CD4-positive, alpha-beta T cell treated with Interleukin-21 for 1 hour (primary cell): ENCODE measurements around the gene BRWD1.

Experiments
- DNase-seq: peaks from one replicate; pipeline ENCODE4 v3.0.0-alpha.2; 2020

BRWD1 gene

GRCh38 chr21:39313571-39314142 lies at the start of gene BRWD1:
Gene BRWD1, minus strand, starts transcription at chr21:39313632. Its CDS starts 141 bp downstream, at chr21:39313491.
- DNase-seq = peak; percentile 85

DNA sequence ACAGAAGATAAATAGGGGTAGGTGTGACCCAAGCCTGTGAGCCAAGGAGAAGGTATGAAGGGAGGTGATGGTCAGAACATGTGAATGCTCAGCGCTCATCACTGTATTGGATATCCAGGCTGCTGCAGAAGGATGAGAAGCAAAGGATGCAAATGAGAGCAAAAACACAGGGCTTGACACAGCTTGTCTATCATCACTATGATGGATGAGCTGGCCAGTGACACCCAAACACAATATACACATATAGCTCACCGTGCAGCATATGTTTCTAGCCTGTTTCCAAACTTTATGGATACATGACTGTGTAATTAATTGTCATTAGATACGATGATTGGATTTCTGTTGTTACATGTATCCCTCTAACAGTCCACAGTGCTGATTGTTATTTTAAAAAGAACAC lies 49.3 kb upstream of the BRWD1 start:
- DNase-seq = no peak

DNA sequence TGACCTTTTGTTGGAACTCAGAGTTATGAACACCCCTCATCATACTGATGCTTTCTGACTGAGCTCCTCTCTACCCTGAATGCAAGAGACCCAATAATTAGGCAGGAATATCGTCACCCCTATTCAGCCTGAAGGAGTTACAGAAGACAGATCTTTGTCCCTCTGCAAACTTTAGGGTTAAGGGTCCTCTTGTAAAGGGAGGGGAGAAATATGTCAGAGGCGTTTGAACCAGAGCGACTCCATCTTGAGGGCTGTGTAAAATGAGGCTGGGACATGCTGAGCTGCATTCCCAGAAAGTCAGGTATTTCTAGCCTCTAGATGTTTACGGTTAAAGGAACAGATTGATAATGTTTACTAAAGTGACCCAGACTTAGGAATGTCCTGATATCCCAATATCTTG lies 46.0 kb upstream of the BRWD1 start:
- no peak for DNase-seq

- DNase-seq = no peak
Measured at GRCh38 chr21:39353295-39353694, 39.9 kb upstream of the BRWD1 start.

DNA sequence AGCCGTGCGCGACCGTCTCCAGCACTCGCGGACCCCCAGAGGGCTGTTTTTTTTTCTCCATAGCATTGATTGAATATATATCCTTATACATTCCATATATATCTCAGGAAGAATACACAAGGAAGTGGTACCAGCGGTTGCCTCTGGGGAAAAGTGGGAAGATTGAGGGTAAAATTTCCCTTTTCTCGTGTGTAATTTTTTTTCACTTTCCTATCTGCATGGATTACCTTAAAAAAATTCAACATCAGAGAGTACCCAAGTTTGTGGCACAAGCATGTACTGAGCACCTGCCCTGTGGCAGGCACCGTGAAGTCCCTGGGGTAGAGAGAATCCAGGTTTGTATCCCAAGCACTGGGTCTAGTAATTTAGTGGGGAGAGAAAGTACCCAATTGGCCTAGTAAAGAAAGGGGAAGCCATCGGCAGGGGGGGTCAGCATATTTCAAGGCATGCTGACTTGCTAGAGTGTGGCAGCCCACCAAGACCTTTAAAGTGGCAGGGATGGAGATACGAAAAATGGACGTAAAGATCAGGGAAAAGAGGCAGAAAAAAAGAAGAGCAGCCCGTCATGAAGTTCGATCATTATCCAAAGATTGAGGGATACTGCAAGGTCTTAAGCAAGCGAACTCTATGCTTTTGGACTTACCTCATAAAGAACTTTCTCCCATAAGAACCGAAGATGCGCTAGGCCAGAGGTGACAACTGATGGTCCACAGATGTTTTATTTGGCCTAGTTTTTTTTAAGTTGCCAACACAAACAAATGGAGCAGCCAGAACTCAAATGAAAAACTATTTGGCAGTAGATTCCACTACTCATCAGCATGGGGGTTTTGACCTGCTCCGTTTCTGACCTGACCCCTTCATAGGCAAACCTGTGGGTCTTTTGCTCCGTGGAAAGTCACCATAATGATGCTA lies 36.9 kb upstream of the BRWD1 start:
- DNase-seq = no peak

- DNase-seq = peak; percentile 96
Measured at GRCh38 chr21:39349211-39350093, 36.0 kb upstream of the BRWD1 start.

DNA sequence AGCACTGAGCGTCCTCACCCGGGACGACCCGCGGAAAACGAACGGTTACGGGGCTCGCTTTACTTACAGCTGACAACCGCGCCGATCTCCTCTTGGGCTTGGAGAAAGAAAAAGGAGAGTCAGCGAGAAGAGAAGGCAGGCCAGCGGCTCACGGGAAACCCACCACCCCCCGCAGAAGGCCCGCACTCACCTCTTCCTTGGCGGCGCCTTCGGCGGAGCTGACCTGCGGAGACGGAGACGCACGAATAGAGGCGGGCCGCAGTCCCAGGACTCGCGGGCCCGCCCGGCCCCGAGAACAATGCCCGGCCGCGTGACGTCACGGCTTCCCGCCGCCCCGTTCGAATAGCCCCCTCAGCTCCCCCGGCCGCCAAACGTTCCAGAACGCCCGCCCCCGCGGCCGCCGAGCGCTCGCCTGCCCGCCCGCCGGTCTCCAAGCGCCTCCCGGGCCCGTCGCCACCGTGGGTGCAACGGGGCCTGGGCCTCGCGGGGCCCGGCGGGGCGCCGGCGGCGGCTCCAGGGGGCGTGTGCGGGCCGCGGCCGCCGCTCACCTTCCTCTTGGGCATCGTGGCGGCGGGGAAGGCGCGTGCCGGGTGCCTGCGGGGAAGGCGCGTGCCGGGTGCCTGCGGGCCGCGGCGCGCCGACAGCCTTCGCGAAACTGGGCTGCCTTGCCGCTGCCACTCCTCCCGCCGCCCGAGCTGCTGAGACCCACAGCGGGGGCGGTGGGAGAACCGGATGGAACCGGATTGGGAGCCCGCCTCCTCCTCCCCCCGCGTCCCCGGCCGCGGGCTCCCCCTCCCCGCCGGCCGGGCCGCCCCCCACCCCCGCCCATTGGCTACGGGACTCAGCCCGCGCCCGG lies 35.2 kb upstream of the BRWD1 start, which contains the start of gene HMGN1:
HMGN1 (minus strand) TSS at position 734 of the 856 bp plus-strand sequence; CDS start at position 563, 171 bp downstream.
- peak; percentile 89 for DNase-seq

GRCh38 chr21:39348040-39348354 lies 34.6 kb upstream of the BRWD1 start:
- no peak for DNase-seq

DNA sequence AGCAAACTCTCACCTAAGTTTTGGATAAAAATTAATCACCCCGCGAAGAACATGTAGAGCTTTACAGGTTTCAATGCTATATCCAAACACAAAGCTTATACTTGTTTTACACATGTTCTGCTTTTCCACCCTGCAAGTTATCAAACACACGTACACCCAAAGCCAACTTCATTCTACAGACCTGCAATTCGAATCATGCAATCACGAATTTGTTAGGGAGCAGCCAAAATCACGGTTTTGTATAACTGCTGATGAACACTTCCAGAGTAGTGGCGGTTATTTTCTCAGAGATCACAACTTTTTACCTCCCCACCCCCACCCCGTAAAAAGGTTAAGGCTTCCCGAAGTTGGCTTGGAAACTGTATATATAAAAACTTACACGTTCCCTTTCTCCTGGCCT lies 34.1 kb upstream of the BRWD1 start:
- no peak for DNase-seq

DNA sequence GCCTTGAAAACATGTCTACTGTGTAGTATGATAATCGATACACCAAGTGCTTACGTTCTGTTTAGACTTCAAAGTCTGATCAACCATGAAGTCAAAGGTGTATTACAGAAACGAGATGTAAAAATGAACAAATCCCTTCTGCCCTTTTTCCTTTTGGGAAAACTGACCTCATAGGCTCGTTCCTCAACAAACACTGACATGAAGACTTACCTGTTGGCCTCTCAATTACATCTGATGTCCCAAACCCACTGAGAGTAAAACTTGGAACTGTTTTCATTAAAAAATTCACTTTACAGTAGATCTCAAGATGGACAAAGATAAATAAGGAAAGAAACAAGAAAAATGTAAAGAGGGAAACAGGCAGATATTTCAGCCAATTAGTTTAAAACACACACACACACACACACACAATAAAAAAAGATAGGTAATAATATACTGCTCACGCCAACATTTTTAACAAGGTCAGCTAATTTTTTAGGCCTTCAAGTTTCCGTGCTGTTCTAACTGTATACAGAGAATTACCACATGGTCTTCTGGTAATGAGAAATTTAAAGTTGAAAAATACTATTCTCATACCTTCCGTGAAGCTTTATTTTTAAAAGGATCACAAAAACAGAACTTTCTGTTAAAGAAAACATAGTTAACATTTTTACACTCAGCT lies 33.4 kb upstream of the BRWD1 start:
- no peak for DNase-seq

- no peak for DNase-seq
Measured at GRCh38 chr21:39346206-39346605, 32.8 kb upstream of the BRWD1 start.

- DNase-seq = no peak
Measured at GRCh38 chr21:39345440-39345839, 32.0 kb upstream of the BRWD1 start.

GRCh38 chr21:39344848-39345247 lies 31.4 kb upstream of the BRWD1 start:
- no peak for DNase-seq

GRCh38 chr21:39341249-39341923 lies 28.0 kb upstream of the BRWD1 start:
- DNase-seq = no peak

GRCh38 chr21:39340687-39341086 lies 27.3 kb upstream of the BRWD1 start:
- DNase-seq = no peak

- DNase-seq = no peak
Measured at GRCh38 chr21:39339231-39339630, 25.8 kb upstream of the BRWD1 start.

DNA sequence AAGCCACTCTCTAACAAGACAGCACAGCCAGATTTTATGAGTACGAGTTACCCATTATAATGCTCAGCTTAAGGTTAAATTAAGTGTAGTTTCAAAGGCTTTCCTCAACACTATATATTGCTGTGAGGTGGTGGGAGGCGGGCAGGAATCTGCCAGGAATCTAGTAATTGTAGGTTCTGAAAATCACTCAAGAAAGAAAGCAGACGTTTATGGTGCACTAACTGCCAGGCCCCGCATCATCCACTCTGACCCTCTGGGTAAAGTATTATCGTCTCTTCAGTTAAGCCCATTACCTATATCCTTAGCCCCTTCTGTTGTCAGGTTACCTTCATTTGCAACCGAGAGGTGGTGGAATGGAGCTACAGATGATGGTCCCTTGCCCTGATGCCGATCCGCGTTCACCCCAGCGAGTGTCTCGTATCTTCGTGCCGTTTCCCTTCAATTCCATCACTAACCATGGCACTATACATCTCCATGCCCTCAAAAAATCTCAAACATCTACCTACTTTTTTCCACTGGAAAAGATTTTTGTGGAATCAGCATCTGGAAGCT lies 23.1 kb upstream of the BRWD1 start:
- DNase-seq = no peak

DNA sequence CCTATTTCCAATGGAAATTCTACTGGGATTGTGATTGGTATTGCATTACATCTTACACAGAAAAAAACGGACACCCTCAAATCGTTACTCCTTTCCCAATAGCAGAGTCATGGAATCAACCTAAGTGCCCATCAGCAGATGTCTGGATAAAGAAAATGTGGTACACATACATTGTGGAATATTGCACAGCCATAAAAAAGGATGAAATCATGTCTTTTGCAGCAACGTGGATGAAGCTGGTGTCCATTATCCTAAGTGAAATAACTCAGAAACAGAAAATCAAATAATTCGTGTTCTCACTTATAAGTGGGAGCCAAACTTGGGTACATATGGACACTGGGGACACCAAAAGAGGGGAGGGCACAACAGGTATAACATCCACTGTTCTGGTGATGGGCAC lies 21.2 kb upstream of the BRWD1 start:
- DNase-seq = no peak

DNA sequence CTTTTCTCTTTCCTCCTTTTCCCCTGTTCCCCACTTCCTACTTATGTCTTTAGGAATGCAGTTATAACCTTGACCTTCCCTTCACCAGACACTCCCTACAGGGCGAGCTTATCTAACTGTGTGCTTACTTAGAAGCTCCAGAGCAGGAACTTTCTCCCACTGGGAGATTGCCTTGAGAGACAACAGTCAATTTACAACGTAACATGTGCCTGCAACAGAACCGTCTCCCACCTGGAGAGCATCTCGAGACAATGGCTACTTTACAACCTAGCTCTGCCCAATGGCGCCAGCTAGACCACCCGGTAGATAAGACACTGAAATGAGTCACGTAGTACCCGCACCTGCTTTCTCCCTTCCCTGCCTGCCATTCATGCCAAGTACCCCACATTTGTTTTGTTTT lies 18.7 kb upstream of the BRWD1 start:
- no peak for DNase-seq

DNA sequence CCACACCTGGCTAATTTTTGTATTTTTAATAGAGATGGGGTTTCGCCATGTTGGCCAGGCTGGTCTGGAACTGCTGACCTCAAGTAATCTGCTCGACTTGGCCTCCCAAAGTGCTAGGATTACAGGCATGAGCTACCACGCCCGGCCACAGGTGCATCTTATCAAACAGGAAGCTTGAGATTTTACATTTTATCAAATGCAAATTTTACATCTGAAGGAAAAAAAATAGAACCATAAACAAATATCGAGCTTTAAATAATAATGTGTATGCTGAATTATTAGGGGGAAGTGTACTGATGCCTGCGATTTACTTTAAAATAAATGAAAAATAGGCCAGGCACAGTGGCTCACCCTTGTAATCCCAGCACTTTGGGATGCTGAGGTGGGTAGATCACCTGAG lies 16.6 kb upstream of the BRWD1 start:
- no peak for DNase-seq

DNA sequence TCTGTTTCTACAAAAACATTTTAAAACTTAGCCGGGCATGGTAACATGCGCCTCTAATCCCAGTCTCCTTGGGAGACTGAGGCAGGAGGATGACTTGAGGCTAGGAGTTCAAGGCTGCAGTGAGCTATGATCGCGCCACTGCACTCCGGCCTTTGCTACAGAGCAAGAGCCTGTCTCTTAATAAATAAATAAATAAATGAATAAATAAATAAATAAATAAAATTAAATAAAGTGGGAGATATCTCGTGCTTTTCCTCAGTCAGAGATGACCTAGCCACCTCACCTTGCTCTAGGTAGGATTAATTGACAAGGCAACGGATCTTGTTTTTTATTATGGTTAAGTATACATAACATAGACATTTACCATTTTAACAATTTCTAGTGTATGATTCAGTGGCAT lies 14.3 kb upstream of the BRWD1 start:
- no peak for DNase-seq
